ENCODE measurements around the gene PBX1.

PBX1 gene

DNA sequence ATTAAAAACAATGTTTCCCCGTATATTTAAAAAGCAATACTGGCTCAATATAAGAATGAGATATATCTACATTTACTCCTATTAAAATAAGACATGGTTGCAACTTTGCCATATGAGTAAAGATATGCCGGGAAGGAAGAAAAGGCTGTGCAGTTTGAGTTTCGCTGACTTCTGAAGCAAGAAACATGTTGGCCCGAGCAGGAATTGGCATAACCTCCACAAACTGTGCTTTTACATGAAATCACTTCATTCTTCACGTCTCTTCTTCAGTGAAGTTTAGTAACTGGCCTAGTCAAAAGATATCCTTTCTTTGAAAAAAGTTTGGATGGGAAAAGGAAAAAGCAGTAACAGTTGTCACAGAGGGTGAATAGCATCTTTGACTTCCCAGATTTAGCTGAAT lies 342.0 kb downstream of the PBX1 start:
- DNase-seq = no peak

Measured in central memory CD4-positive, alpha-beta T cell (primary cell).